CD4-positive, alpha-beta T cell (primary cell): ENCODE measurements around the gene ADGRG6. TPM values are rescaled to one million over a fixed set of nuclear protein-coding genes. Genes with fewer than 3 reads are reported as not detected.

Experiments used
- ATAC-seq: fragments of 200-7000 bp; cut with Tn5 transposase; one replicate; pipeline ENCODE4 v1.10.0; 2022; ENCODE audit warnings: mild to moderate bottlenecking; ENCODE audit not compliant: poor library complexity
- CTCF ChIA-PET: fragments of 350-600 bp; sonication (Branson Sonifier 250); formaldehyde crosslinking; loops from one replicate; lab custom pipeline; 2021; ENCODE audit warnings: antibody characterized with exemption, inconsistent platforms; lab: Charles Lee
- POLR2A ChIA-PET: fragments of 350-600 bp; sonication (Branson Sonifier 250); formaldehyde crosslinking; loops from one replicate; lab custom pipeline; 2021; ENCODE audit warnings: antibody characterized with exemption, inconsistent platforms; lab: Charles Lee
- DNase-seq, 14 experiments: peaks; one replicate each; pipeline ENCODE4 v3.0.0-alpha.2; 2013 to 2020; ENCODE audit warnings: mixed read lengths in 2 of 14
- H3K27ac ChIP-seq, 2 donors: one replicate each; pipeline versions ENCODE4 v1.5.1 to v1.7.0; 2013; ENCODE audit warnings: low read length in 2 of 2, low read depth in 1 of 2, mild to moderate bottlenecking in 1 of 2
- H3K27me3 ChIP-seq, 2 experiments: 1 replicate in 1 of 2; 2 replicates in 1 of 2; pipeline versions ENCODE4 v1.6.1 to v1.7.0; 2013; ENCODE audit warnings: low read length in 2 of 2, control low read depth in 1 of 2, mild to moderate bottlenecking in 1 of 2, moderate library complexity in 1 of 2; ENCODE audit not compliant: insufficient read depth in 2 of 2, control insufficient read depth in 1 of 2
- H3K36me3 ChIP-seq: one replicate; pipeline ENCODE4 v1.6.1; 2013; ENCODE audit warnings: low read length, control low read depth; ENCODE audit not compliant: insufficient read depth
- H3K4me1 ChIP-seq: one replicate; pipeline ENCODE4 v1.6.1; 2013; ENCODE audit warnings: low read length, control low read depth; ENCODE audit not compliant: insufficient read depth
- H3K4me3 ChIP-seq: one replicate; pipeline ENCODE4 v1.5.1; 2013; ENCODE audit warnings: mild to moderate bottlenecking, low read length, moderate library complexity
- H3K9me3 ChIP-seq, 2 experiments: 1 replicate in 1 of 2; 2 replicates in 1 of 2; pipeline versions ENCODE4 v1.6.1 to v1.7.0; 2013; ENCODE audit warnings: low read length in 2 of 2, mild to moderate bottlenecking in 2 of 2, control low read depth in 1 of 2, moderate library complexity in 1 of 2; ENCODE audit not compliant: control insufficient read depth in 1 of 2, insufficient read depth in 1 of 2
- H3K27ac Mint-ChIP-seq: one replicate; pipeline ENCODE4 v1.8.0; 2020; ENCODE audit warnings: mixed read lengths
- H3K27me3 Mint-ChIP-seq: one replicate; pipeline ENCODE4 v1.8.0; 2021; ENCODE audit warnings: mixed read lengths
- H3K36me3 Mint-ChIP-seq: one replicate; pipeline ENCODE4 v1.8.0; 2021; ENCODE audit warnings: low read depth, mixed read lengths
- H3K4me1 Mint-ChIP-seq: one replicate; pipeline ENCODE4 v1.8.0; 2021; ENCODE audit warnings: low read depth, mixed read lengths
- H3K4me3 Mint-ChIP-seq: one replicate; pipeline ENCODE4 v1.8.0; 2020; ENCODE audit warnings: mild to moderate bottlenecking, mixed read lengths
- H3K9me3 Mint-ChIP-seq: one replicate; pipeline ENCODE4 v1.8.0; 2020; ENCODE audit warnings: mixed read lengths
- intact Hi-C, 2 experiments: fragments of 100-400 bp; cut with DNase I in 1 of 2; cut with micrococcal nuclease in 1 of 2; formaldehyde crosslinking; loops; one replicate each; pipeline versions ENCODE4 v1.15.1 to v1.9.0; 2023 to 2025; cut with DNase I, micrococcal nuclease
- total RNA-seq, 174 experiments: library from RNA in 2 of 174; stranded (reverse) in 2 of 174; gene quantifications; one replicate each; pipeline ENCODE4 v1.2.3 and lab custom pipeline; 2021 to 2026
- TF ChIP-seq, protein P1 (sequence below): fragments of 200-600 bp; IDR thresholded peaks from one replicate; pipeline ENCODE4 v1.8.0; 2022; ENCODE audit warnings: antibody characterized with exemption, mild to moderate bottlenecking

ADGRG6 gene
- total RNA-seq, 2 experiments from 2014 or later: 0.31 to 0.63 TPM

DNA sequence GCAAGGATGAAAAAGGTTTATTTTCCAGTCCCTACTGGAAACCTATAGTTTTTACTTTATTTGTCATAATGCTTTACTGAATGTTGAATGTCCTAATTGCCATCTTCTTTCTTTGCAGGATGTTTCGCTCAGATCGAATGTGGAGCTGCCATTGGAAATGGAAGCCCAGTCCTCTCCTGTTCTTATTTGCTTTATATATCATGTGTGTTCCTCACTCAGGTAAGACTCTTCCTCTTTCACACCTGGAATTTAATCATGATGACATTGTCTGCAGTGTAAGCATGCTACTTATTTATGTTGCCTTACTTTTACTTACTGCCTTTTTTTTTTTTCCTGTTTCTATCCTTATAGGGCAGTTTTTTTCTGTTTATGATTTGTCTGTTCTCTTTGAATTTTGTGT is 7.6 kb downstream of the ADGRG6 start:
- ChIA-PET POLR2A (no interaction called here), CTCF (interaction anchor here (1.5 kb wide), 1 partner anchor 78 kb away, joined by 3 read pairs; no protein-coding TSS in a partner anchor)
- Mint-ChIP-seq H3K9me3 (no peaks in the 10 kb centered on the region), H3K4me3 (no peak overlapping the region), H3K36me3 (no peaks in the 10 kb centered on the region), H3K4me1 (no peaks in the 10 kb centered on the region), H3K27ac (no peak overlapping the region), H3K27me3 (peaks cover 17% of the 10 kb centered on the region)
- H3K4me3 ChIP-seq: no peak overlapping the region
- H3K4me1 ChIP-seq: no peaks in the 10 kb centered on the region
- H3K27ac ChIP-seq: no peak overlapping the region
- no peaks in the 10 kb centered on the region for H3K27me3 ChIP-seq
- TF ChIP-seq, protein P1, sequence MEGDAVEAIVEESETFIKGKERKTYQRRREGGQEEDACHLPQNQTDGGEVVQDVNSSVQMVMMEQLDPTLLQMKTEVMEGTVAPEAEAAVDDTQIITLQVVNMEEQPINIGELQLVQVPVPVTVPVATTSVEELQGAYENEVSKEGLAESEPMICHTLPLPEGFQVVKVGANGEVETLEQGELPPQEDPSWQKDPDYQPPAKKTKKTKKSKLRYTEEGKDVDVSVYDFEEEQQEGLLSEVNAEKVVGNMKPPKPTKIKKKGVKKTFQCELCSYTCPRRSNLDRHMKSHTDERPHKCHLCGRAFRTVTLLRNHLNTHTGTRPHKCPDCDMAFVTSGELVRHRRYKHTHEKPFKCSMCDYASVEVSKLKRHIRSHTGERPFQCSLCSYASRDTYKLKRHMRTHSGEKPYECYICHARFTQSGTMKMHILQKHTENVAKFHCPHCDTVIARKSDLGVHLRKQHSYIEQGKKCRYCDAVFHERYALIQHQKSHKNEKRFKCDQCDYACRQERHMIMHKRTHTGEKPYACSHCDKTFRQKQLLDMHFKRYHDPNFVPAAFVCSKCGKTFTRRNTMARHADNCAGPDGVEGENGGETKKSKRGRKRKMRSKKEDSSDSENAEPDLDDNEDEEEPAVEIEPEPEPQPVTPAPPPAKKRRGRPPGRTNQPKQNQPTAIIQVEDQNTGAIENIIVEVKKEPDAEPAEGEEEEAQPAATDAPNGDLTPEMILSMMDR: no peak
- ATAC-seq (no peak), DNase-seq (no peak)
- intact Hi-C loops: no loop called here
- H3K36me3 ChIP-seq: no peaks in the 10 kb centered on the region
- no peaks in the 10 kb centered on the region for H3K9me3 ChIP-seq

- Mint-ChIP-seq H3K27me3 (peaks cover 5% of the 10 kb centered on the region), H3K9me3 (no peaks in the 10 kb centered on the region), H3K27ac (no peak overlapping the region), H3K4me3 (no peak overlapping the region), H3K36me3 (no peaks in the 10 kb centered on the region), H3K4me1 (no peaks in the 10 kb centered on the region)
- H3K27ac ChIP-seq: no peak overlapping the region
- ChIA-PET POLR2A (no interaction called here), CTCF (interaction anchor here (2.1 kb wide), 1 partner anchor 9 kb away, joined by 5 read pairs; no protein-coding TSS in a partner anchor)
- no peaks in the 10 kb centered on the region for H3K9me3 ChIP-seq
- H3K36me3 ChIP-seq: no peaks in the 10 kb centered on the region
- no peak for ATAC-seq
- no peak overlapping the region for H3K4me3 ChIP-seq
- TF ChIP-seq, protein P1: no peak
- intact Hi-C loops: no loop called here
- no peaks in the 10 kb centered on the region for H3K4me1 ChIP-seq
- no peaks in the 10 kb centered on the region for H3K27me3 ChIP-seq
- DNase-seq: no peak
Measured at GRCh38 chr6:142313284-142313683, 11.5 kb downstream of the ADGRG6 start.

DNA sequence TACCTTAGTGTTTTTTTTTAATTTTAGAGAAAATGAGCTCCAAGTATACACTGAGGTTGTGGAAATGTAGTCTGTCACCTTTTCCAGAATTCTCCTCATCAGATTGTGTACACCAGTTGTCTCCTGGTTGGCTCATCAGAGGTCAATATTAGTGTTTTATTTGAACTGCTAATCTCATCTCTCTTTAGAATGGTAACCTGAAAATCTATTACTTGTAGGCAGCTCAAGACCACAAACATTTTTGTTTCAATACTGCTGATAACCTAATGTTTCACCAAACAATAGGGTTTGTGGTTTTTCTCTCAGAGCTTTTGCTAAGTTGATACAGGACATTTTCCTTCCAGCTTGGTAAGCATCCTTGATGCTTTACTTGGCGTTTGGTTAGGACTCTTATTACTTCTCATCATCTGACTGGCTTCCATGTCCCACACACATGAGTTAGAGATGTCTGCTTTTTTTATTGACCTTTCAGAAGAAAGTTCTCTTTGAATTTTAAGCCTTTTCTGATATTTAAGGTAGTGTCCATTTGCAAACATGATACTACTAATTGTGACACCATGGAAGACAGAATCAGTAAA is 15.1 kb downstream of the ADGRG6 start:
- no peak overlapping the region for H3K27ac Mint-ChIP-seq
- TF ChIP-seq, protein P1: no peak
- Histone ChIP-seq H3K4me3 (no peak overlapping the region), H3K27me3 (no peaks in the 10 kb centered on the region), H3K9me3 (no peaks in the 10 kb centered on the region), H3K4me1 (no peaks in the 10 kb centered on the region), H3K36me3 (no peaks in the 10 kb centered on the region), H3K27ac (no peak overlapping the region)
- intact Hi-C loops: no loop called here
- peaks cover 2% of the 10 kb centered on the region for H3K27me3 Mint-ChIP-seq
- CTCF ChIA-PET: interaction anchor here (1.4 kb wide), 1 partner anchor 12 kb away, joined by 3 read pairs; no protein-coding TSS in a partner anchor
- H3K4me1 Mint-ChIP-seq: no peaks in the 10 kb centered on the region
- POLR2A ChIA-PET: interaction anchor here (0.6 kb wide), 1 partner anchor 332 kb away, joined by 4 read pairs; no protein-coding TSS in a partner anchor
- H3K36me3 Mint-ChIP-seq: no peaks in the 10 kb centered on the region
- no peak overlapping the region for H3K4me3 Mint-ChIP-seq
- no peaks in the 10 kb centered on the region for H3K9me3 Mint-ChIP-seq
- DNase-seq (no peak), ATAC-seq (no peak)
